Activated CD8-positive, alpha-beta memory T cell treated with anti-CD3 and anti-CD28 coated beads, Interleukin-2, amount 50 U/mL, for 48 hours (primary cell): ENCODE results near the gene ZNF581.
A peak's percentile ranks its signal among the peaks of the same experiment; 100 is the strongest.

Experiments
- DNase-seq: peaks from one replicate; pipeline ENCODE4 v3.0.0-alpha.2; 2020

The ZNF581 gene

DNA sequence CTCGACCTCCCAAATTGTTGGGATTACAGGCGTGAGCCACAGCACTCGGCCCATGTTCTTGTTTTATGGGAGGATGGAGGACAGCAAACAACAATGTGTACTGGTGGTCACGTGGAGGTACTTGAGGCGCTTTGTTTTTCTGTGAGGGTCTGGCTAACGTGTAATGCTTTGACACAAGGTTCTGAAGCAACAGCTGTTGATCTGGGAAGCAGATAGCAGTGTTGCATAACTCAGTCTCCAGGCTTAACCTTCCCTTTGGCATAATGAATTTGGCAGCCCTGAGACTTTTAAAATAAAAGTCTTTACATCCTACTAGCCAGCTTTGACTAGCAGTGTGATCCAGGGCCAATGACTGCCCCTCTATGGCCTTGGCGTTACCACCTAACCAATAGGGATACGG is 9.6 kb upstream of the ZNF581 start:
- no peak for DNase-seq

DNA sequence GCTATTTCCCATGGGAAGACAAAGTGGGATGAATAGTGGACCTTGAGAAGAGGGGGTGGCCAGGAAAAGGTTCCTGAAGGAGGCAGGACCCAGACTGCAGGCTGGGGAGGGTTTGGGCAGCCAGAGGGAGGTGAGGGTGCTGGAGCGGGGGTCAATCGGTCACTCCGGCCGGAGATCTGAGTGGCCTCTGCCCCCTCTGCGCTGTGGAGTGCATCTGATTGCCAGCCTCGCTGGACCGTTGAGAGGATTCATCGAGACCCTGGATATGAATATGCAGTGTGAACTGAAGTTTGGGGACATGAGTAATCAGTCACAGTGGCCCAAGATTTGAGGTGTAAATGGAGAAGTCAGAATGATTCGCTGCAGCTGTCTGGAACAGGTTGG is 8.1 kb upstream of the ZNF581 start:
- DNase-seq = no peak

DNA sequence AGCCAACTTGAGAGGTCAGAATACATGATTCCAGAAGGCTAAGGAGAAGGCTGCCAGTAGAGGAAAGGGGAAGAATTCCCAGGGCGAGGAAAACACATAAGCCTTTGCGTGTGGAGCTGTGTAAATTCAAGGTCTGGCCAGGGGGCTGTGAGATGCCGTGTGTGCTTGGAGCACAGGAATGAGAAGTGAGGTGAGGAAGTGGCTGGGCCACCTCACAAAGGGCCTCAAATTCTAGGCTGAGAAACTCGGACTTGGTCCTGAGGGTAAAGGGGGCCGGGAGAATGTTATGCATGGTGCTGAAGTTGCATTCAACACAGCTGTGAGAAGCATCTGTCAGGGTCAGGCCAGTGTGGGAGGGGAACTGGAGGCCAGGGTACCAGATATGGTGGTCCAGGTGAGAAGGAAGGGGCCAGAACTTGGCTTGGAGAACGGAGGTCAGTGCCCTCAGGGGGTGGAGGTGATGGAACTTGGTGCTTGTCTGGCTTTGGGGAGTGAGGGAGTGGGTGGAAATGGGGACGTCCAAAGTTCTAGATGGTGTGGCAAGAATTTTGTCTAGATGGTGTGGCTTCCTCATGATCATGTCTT is 7.5 kb upstream of the ZNF581 start:
- no peak for DNase-seq

DNA sequence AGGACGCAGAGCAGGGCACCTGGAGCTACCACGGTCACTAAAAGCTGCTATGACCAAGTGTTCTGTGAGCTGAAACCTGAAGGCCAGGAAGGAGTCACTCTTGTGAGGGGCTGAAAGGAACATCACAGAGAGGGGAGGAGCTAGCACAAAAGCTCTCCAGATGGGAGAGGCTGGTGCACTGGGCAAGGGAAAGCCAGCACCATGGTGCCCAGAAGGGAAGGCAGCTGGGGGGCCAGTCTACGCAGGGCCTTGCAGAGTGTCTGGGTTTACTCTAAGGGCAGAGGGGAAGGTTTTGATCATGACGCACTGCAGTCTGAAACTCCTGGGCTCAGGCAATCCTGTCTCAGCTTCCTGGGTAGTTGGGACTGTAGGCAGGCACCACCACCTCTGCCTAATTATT is 6.7 kb upstream of the ZNF581 start:
- DNase-seq = no peak

DNA sequence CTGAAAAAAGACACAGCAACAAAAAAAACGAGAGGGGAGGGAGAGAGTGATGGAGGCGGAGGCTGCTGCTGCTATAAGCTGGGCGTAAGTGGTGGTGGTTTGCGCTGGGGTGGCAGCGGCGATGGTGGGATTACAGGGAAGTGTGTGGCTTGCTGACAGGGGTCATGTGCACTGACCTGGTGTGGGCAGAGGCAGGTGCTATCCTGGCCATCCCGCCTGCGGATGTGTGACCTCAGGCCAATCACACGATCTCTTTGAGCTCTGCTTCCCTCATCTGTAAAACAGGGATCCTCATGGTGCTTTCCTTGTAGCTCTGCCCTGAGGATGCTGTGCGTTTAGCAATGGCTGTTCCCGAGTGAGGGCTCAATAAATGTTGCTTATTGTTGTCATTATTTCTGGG is 5.9 kb upstream of the ZNF581 start:
- DNase-seq = no peak

DNA sequence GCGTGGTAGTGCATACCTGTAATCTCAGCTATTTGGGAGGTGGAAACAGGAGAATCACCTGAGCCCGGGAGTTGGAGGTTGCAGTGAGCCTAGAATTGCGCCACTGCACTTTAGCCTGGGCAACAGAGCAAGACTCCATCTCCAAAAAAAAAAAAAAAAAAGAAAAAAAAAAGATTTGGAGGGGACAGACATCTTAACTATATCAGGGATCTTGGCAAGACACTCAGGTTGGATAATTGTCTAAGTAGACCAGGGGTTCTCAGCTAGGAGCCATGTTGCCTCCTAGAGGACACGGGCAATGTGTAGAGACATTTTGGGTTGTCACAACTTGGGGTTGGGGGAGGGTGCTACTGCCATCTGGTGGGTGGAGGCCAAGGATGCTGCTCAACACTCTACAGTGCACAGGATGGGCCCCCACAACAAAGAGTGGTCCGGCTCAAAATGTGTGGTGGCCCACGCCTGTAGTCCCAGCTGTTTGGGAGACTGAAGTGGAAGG is 4.5 kb upstream of the ZNF581 start:
- no peak for DNase-seq

DNA sequence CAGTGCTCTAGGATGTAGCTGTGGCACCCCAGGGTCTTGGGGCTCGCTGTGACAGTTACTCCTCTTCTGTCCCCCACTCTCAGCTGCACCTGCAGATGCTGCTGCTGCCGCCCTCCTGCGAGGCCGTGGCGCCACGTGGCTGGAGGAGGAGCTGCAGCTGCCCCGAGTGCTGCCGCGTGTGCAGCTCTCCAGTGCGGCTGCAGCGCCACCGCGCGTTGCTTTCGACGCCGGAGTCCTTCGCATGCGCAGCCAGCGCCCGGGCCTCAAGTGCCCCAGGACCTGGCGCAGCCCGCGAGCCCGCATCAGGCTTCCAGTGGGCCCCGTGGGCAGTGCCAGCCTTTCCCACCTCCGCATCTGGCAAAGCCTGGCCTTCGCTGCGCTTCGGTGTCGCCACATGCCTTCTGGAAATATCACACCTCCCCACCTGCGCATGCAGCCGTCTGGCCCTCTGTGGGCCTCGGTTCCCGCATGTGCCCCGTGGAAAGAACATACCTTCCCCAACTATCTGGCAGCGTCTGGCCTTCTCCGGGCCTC is 3.3 kb upstream of the ZNF581 start:
- peak; percentile 85 for DNase-seq

DNA sequence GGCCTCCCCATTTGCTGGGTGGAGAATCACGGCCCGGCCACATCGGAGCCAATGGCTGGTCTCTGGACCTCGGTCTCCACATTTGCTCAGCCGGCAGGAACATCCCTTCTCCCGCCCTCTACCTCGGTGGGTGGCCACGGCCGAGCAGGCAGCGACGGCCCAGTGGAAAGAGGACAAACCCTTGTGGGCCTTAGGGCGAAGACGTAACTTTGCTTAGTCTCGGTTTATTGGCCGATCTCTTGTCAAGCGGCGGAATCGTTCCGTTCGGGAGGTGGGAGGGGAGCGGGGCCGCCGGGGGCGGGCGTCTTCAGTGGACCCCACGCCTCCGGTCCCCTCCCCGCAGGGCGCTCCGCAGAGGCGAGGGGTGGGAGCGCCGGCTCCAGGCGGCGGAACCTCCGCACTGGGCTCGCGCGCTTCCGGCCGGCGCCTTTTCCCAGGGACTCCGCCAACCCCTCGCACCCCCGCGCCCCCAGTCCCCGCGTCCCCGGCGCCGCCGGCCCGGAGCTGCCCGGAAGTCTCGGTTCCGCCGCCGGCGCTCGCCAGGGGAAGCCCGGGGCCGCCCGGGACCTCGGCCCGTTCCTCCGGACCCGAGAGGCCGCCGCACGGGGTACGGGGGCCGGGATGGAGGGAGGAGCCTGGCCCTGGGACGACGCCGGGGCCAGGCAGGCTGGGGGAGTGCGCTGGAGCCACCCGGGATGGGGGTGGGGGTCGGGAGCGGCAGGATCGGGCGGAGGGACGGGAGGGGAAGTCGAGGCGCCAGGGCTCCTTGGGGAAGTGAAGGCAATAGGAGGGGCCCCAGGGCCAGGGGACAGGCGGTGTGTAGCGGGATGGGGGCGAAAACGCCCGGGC is 2.6 kb upstream of the ZNF581 start, which contains the start of gene ZNF580:
Gene ZNF580 (plus strand): TSS at position 426 of the 849 bp plus-strand sequence. CDS start 1,507 bp downstream, outside the sequence.
- peak; percentile 89 for DNase-seq

DNA sequence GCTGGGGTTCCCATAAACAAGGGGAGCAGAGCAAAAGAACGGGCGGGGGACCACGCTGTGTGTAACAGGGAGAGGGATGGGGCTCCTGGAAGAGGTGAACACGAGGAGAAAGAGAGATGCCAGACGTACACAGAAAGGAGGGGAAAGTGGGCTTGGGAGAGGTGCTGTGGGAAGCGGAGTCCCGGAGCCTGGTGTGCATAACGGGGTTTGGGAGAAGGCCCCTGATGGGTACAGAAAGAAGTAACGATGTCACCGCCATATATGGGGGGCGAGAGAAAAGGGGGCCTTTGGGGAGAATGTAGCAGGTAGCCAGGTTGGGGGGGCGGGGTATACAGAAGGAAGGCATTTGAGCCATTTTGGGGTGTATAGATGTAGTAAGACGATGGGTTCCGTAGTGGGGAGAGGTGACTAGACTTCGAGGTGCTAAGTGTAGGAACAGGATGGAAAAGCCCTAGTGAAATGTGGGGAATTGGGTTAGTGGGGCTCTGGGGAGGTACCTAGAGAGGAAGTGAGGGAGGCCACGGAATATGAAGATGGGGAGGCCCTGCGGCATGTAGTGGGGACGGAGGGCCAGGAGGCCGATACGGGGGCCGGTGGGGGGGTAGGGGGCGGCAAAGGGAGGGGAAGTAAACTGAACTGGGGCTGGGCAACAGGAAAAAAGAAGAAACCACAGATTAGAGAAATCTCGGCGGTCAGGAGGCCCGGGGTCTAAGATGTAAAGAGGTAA is 1.9 kb upstream of the ZNF581 start:
- no peak for DNase-seq

DNA sequence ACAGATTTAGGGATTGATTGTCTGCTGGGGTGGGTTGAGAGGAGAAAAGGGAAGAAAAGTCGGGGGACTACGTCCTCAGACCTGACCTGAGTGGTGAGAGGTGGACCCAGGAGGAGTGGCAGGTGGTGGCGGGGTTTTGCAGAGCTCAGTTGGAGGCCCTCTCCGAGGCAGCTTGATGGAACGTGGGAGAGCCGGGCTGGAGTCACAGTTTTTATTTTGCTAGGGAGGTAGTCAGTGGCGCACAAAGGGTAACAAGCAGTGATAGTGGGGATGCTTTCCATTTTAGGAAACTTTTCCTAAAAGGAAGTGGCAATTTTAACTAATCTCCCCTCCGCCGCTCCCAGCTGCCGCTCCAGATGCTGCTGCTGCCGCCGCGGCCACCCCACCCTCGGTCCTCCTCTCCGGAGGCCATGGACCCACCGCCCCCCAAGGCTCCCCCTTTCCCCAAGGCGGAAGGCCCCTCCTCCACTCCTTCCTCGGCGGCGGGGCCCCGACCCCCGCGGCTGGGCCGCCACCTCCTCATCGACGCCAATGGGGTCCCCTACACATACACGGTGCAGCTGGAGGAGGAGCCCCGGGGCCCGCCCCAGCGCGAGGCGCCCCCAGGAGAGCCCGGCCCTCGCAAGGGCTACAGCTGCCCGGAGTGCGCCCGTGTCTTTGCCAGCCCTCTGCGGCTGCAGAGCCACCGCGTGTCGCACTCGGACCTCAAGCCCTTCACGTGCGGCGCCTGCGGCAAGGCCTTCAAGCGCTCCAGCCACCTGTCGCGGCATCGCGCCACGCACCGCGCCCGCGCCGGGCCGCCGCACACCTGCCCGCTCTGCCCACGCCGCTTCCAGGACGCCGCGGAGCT is 1.1 kb upstream of the ZNF581 start:
- no peak for DNase-seq

DNA sequence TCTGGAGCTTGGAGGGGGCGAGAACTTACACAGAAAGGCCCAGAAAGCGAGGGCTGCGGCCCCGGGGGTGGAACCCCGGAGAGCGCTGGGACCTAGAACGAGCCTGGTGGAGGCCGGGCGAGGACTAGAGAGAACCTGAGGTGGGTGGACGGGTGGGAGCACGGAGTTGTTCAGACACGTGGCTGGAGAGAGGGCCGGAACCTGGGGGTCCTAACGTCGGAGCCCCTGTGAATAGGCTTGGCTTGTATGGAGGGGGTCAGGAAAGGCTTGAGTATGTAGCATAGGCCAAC is 383 bp downstream of the ZNF581 start:
- DNase-seq = no peak

DNA sequence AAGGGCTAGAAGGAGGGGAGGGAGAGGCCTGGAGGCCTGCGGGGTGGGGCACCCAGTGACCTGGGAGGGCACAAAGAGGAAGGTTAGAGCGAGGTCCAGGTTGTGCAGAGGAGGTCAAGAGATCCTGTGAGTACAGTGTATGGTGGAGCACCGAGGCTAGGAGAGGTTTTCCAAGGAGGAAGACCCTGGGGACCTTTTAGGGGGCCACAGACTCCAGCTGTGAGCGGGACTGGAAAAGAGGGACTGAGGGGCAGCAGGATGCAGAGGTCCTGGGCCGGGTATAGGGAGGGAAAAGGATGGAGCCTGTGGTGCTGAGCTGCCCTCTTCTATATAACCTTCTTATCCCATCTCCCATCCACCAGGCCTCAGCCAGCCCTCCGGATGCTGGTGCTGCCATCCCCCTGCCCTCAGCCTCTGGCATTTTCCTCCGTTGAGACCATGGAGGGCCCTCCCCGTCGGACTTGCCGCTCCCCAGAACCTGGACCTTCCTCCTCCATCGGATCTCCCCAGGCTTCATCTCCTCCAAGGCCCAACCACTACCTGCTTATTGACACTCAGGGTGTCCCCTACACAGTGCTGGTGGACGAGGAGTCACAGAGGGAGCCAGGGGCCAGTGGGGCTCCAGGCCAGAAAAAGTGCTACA is 863 bp downstream of the ZNF581 start:
- DNase-seq = no peak

DNA sequence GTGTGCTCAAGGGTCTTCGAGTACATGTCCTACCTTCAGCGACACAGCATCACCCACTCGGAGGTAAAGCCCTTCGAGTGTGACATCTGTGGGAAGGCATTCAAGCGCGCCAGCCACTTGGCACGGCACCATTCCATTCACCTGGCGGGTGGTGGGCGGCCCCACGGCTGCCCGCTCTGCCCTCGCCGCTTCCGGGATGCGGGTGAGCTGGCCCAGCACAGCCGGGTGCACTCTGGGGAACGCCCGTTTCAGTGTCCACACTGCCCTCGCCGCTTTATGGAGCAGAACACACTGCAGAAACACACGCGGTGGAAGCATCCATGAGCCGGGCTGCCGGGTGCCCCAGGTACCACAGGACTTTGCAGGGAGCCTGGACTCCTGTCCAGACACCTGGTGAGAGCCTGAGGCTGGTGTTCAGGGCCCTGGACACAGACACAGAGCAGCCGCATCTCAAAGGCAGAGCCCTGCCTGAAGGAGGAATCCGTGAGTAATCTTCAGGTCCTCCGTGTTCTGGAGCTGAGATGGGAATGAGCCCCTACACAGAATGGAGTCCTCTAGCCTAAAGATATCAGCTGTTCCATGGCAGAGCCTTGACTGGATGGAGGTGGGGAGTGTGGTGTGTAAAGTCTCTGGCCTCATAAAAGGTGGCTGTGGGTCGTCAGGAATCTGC is 1.5 kb downstream of the ZNF581 start:
- no peak for DNase-seq

DNA sequence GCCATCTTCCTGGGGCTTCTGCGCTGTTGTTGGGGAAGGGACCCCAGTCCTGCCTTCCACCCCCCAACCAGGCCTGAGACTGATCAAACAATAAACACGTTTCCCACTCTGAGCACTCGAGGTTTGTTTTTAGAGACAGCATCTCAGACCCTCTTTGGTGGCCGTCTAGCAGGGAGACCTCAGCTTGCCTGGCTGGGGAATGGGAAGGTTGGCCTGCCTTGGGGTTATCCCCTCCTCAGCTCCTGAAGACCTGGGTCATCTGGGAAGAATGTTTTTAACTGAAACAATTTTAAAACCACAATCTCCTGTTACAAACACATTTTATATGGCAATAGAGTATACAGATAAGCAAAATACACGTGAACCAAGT is 2.0 kb downstream of the ZNF581 start:
- DNase-seq = no peak

DNA sequence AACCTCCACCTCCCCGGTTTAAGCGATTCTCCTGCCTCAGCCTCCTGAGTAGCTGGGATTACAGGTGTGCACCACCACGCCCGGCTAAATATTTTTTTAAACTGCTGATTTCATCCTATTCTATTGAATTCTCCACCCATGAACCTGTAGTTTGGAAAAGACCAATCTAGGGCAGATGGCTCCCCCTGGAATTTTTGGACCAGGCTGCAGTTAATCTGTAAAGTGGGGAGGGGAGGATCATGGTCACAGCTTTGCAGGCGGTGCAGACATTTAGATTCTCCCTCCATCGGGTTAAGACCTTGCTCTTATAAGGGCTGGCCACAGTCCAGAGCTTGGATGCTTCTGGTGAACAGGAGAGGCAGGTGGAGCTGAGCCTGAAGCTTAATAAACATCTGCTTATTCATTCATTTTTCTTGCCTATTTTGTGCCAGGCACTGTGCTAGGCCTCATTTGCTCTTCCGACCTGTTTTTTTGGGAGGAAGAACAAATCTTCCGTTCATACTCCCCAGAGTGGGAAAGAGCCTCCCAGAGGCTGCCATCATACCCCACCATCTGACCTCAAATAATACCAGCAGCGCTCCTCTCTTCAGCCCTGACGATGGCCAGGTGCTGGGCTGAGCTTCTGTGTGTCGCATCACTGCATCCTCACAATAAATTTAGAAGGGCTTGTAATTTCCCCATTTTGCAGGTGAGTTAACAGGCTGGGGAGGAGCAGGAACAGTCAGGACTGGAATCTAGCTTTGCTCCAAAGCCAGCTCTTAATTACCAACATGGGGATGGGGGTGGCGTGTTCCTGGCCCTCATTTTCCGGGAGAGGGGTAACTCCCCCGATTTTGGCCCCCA is 3.7 kb downstream of the ZNF581 start:
- no peak for DNase-seq

DNA sequence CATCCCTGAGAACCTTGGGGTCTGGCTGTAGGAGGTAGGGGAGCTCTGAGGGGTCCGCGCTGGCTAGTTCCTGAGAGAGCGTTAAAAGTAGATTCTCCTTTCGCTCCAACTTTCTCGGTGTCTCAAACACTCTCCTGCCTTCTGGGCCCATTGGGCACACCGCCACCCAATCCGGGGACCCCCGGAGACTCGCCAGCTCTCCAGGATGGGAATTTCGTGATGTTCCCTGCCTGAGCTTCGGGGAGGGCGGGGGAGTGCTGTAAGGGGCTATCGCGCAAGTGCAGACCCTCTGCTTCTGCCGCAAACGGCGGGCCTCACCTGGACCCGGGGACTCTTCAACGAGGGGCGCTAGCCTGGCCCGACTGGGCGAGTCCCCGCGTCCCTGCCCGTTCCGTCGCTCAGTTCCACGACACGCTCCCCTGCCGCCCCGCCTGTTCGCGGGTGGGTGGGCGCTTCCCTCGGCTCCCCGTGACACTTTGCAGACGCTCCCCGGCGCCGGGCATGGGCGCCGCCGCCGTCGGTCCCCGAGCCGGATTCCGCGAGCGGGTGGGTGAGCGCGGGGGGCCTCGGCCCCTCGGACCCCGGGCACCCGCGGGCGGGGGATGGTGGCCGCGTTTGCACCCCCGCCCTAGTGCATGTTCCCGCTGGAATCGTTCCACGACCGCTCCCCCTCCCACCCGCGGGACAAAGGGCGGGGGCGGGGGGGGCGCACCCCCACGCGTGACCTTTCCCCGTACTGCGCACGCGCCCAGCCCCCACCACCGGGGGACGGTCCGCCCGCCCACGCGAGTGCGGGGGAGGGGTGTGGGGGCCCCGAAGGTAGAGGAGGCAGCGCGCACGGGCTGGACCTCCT is 4.5 kb downstream of the ZNF581 start, which contains the start of gene CCDC106:
Gene CCDC106 (plus strand): TSS at position 481 of the 853 bp plus-strand sequence. CDS start 835 bp downstream, outside the sequence.
- DNase-seq = peak; percentile 80

DNA sequence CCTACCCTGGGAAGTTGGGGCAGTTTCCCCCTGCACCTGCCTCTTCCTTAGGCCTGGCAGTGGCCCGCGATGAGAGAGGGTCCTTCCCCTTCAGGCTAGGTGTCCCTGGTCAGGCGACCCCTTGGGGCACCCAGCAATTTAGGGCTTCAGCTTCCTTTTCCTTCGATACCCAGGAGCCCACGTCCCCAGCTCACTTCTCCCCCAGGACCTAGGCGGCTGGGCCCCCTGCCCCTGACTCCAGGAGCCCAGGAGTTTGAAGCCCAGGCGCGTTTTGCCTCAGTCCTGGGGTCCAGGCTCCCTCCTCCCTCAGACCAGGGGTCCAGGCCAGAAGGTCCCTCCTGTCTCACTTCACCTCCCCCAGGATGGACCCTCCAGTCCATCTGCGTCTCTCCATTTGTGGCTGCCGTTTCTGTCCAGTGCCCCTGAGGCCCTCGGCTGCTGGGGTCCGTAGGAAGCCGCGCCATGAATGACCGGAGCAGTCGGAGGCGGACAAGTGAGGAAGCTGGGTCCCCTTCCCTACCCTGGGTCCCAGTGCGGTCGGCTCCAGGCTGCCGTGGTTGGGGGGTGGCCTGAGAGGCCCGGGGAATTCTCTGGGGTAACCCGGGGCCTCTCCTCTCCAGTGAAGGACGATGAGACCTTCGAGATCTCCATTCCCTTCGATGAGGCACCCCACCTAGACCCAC is 5.3 kb downstream of the ZNF581 start:
- no peak for DNase-seq

DNA sequence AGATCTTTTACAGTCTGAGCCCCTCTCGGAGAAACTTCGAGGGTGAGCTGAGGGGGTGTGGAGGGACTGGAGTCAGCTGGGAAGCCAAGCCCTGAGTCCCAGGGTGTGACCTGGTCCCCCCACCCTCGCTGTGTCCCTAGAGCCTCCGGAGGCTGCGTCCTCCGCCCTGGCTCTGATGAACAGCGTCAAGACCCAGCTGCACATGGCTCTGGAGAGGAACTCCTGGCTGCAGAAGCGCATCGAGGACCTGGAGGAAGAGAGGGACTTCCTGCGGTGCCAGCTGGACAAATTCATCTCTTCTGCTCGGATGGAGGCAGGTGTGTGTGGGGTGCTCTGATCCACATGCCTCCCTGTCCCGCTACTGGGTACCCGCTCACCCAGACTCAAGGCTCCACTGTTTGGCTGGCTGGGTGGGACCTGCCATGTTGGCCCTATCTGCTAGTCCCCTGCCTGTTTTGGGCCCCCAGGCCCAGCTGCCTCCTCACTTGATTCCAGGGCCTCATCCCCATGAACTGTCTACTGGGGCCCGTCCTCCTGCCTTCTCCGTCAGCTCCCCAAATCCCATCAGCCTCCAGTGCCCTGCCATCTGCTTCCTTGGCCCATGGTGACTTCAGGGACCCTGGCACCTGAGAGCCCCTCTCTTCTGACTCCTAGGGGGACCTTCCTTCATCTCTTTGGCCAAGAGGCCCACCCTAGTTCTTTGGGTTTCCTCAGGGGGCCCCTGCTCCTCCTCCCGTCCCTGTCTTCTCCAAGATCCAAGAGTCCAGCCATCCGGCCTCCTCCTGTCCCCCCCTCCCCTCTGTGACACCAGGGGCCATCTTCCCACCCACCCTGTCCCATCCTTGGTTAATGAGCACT is 6.0 kb downstream of the ZNF581 start:
- DNase-seq = no peak
